PC-3 (cell line): Measurements from ENCODE around the gene KRTDAP. TPM values are rescaled to one million over a fixed set of nuclear protein-coding genes. Genes with fewer than 3 reads are reported as not detected.

ENCODE experiments used
- ATAC-seq: fragments of 200-7000 bp; cut with Tn5 transposase; 2 replicates; pipeline ENCODE4 v1.9.1; 2020; ENCODE audit warnings: mild to moderate bottlenecking, moderate library complexity
- BruUV-seq: library from RNA; stranded (reverse); fragments of 400-500 nt; replicated peaks from 2 replicates; lab custom pipeline; 2021; lab: Mats Ljungman, UMichigan
- CTCF ChIA-PET: fragments of 300-600 bp; sonication (Branson Sonifier 250); formaldehyde crosslinking; loops from one replicate; lab custom pipeline; 2022; ENCODE audit warnings: antibody characterized with exemption; lab: Charles Lee
- POLR2A ChIA-PET: fragments of 300-600 bp; sonication (Branson Sonifier 250); formaldehyde crosslinking; loops from one replicate; lab custom pipeline; 2022; ENCODE audit warnings: antibody characterized with exemption; ENCODE audit not compliant: unreplicated experiment; lab: Charles Lee
- DNase-seq: peaks from one replicate; pipeline ENCODE4 v3.0.0-alpha.2; 2015
- H2AFZ ChIP-seq: fragments of 300-600 bp; sonication (generic); 2 replicates; pipeline ENCODE4 v1.6.0; 2016; ENCODE audit warnings: antibody characterized with exemption, low read length
- H3F3A ChIP-seq: fragments of 300-600 bp; sonication (generic); one replicate; pipeline ENCODE4 v1.6.0; 2017; ENCODE audit warnings: antibody characterized with exemption, low read length, control low read depth, mild to moderate bottlenecking; ENCODE audit not compliant: unreplicated experiment
- H3K27ac ChIP-seq: fragments of 300-600 bp; sonication (generic); 2 replicates; pipeline ENCODE4 v1.5.1; 2016; ENCODE audit warnings: mild to moderate bottlenecking, low read length
- H3K27me3 ChIP-seq: fragments of 300-600 bp; sonication (generic); 2 replicates; pipeline ENCODE4 v1.6.1; 2016; ENCODE audit warnings: low read length, mixed read lengths
- H3K36me3 ChIP-seq: fragments of 300-600 bp; sonication (generic); 2 replicates; pipeline ENCODE4 v1.6.1; 2016; ENCODE audit warnings: low read depth, mixed run types, low read length, mixed read lengths
- H3K4me1 ChIP-seq: fragments of 300-600 bp; sonication (generic); 2 replicates; pipeline ENCODE4 v1.5.1; 2016; ENCODE audit warnings: low read length; ENCODE audit not compliant: insufficient read depth
- H3K4me2 ChIP-seq: fragments of 300-600 bp; sonication (generic); 2 replicates; pipeline ENCODE4 v1.6.0; 2016; ENCODE audit warnings: low read length
- H3K4me3 ChIP-seq: fragments of 300-600 bp; sonication (generic); 2 replicates; pipeline ENCODE4 v1.5.1; 2016; ENCODE audit warnings: mild to moderate bottlenecking, low read length, mixed read lengths
- H3K79me2 ChIP-seq: fragments of 300-600 bp; sonication (generic); 2 replicates; pipeline ENCODE4 v1.6.1; 2017; ENCODE audit warnings: low read length, mixed read lengths
- H3K9ac ChIP-seq: fragments of 300-600 bp; sonication (generic); 2 replicates; pipeline ENCODE4 v1.6.0; 2016; ENCODE audit warnings: mild to moderate bottlenecking, low read length
- H3K9me2 ChIP-seq: fragments of 300-600 bp; sonication (generic); replicated peaks from 2 replicates; pipeline ENCODE4 v1.6.1; 2016; ENCODE audit warnings: mixed run types, low read length, mixed read lengths
- H3K9me3 ChIP-seq: fragments of 300-600 bp; sonication (generic); 2 replicates; pipeline ENCODE4 v1.6.1; 2016; ENCODE audit warnings: low read length, mixed read lengths
- H4K20me1 ChIP-seq: fragments of 300-600 bp; sonication (generic); 2 replicates; pipeline ENCODE4 v1.6.1; 2016; ENCODE audit warnings: low read length, mixed read lengths
- CTCF ChIP-seq: fragments of 300-600 bp; sonication (generic); conservative IDR thresholded peaks from 2 replicates; pipeline ENCODE4 v1.5.1; 2017; ENCODE audit warnings: antibody characterized with exemption, low read depth, mild to moderate bottlenecking, low read length
- EZH2 ChIP-seq: fragments of 300-600 bp; sonication (generic); IDR thresholded peaks from one replicate; pipeline ENCODE4 v1.6.1; 2017; ENCODE audit warnings: antibody characterized with exemption, mild to moderate bottlenecking, low read length; ENCODE audit not compliant: unreplicated experiment
- EZH2phosphoT487 ChIP-seq: fragments of 300-600 bp; sonication (generic); IDR thresholded peaks from 2 replicates; pipeline ENCODE4 v1.6.1; 2018; ENCODE audit warnings: mild to moderate bottlenecking, antibody characterized with exemption, low read length, borderline replicate concordance
- intact Hi-C: fragments of 100-400 bp; cut with micrococcal nuclease; formaldehyde crosslinking; loops from 2 replicates; pipeline ENCODE4 v1.9.0; 2023
- total RNA-seq: library from RNA; depleted of rRNA; stranded (reverse); fragments of >200 nt; gene quantifications from 2 replicates; pipeline ENCODE4 v1.2.3, GENCODE V29; 2014

The KRTDAP gene
- total RNA-seq, 1 experiment from 2014 or later: not detected

- intact Hi-C loops: no loop called here
- DNase-seq: no peak
- H2AFZ ChIP-seq: no peak overlapping the region
- H3K9me3 ChIP-seq: no peaks in the 10 kb centered on the region
- ChIA-PET POLR2A (no interaction called here), CTCF (no interaction called here)
- TF ChIP-seq EZH2 (no peak), EZH2phosphoT487 (no peak), CTCF (no peak)
- no peak for ATAC-seq
- H3K4me3 ChIP-seq: no peak overlapping the region
- no peak overlapping the region for H3K4me2 ChIP-seq
- no peak overlapping the region for H3K9ac ChIP-seq
- BruUV-seq: no TSS peak
- H3K36me3 ChIP-seq: no peaks in the 10 kb centered on the region
- no peak overlapping the region for H3K27ac ChIP-seq
- no peaks in the 10 kb centered on the region for H3F3A ChIP-seq
- peaks cover under 1% of the 10 kb centered on the region; the same call in 1 of the 2 replicates for H3K79me2 ChIP-seq
- no peaks in the 10 kb centered on the region for H4K20me1 ChIP-seq
- no peaks in the 10 kb centered on the region for H3K27me3 ChIP-seq
- no peaks in the 10 kb centered on the region for H3K9me2 ChIP-seq
- no peaks in the 10 kb centered on the region for H3K4me1 ChIP-seq
Observed at GRCh38 chr19:35502751-35503150, 12.5 kb upstream of the KRTDAP start.

GRCh38 chr19:35501684-35502083 is 11.4 kb upstream of the KRTDAP start:
- Histone ChIP-seq H3F3A (no peaks in the 10 kb centered on the region), H3K27me3 (no peaks in the 10 kb centered on the region), H2AFZ (no peak overlapping the region), H3K36me3 (no peaks in the 10 kb centered on the region), H3K4me1 (no peaks in the 10 kb centered on the region), H3K4me3 (no peak overlapping the region), H3K9me3 (no peaks in the 10 kb centered on the region), H3K79me2 (no peaks in the 10 kb centered on the region), H4K20me1 (no peaks in the 10 kb centered on the region), H3K9me2 (no peaks in the 10 kb centered on the region), H3K4me2 (no peak overlapping the region), H3K9ac (no peak overlapping the region), H3K27ac (no peak overlapping the region)
- no peak for TF ChIP-seq CTCF
- no peak for TF ChIP-seq EZH2
- no peak for TF ChIP-seq EZH2phosphoT487
- POLR2A ChIA-PET: no interaction called here
- CTCF ChIA-PET: no interaction called here
- no TSS peak for BruUV-seq
- intact Hi-C loops: no loop called here
- no peak for DNase-seq
- no peak for ATAC-seq

DNA sequence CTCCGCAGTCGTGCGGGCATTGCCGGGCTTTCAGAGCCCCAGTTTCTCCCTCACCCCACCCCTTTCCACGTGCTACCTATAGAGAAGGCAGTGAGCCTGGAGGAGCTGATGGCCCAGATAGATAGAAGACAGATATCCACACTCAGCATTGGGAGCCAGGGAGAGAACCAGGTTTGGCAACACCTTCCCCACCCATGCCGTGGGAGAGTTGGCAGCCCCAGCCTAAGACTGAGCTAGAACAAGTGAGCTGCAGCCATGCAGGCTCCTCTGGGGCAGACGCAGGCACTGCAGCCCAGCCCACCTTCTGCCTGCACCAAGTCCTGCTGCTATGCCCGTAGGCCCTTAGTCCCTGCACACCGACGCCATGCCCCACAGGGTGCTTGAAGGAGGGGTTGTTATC is 10.3 kb upstream of the KRTDAP start:
- no peak overlapping the region for H3K4me2 ChIP-seq
- DNase-seq (no peak), ATAC-seq (no peak)
- H3K9me2 ChIP-seq: no peaks in the 10 kb centered on the region
- no peak for TF ChIP-seq CTCF
- TF ChIP-seq EZH2phosphoT487: no peak
- no peak for TF ChIP-seq EZH2
- H2AFZ ChIP-seq: no peak overlapping the region
- intact Hi-C loops: no loop called here
- H3K9ac ChIP-seq: no peak overlapping the region
- no peaks in the 10 kb centered on the region for H3K27me3 ChIP-seq
- ChIA-PET CTCF (no interaction called here), POLR2A (no interaction called here)
- H3K36me3 ChIP-seq: no peaks in the 10 kb centered on the region
- H3F3A ChIP-seq: no peaks in the 10 kb centered on the region
- no peaks in the 10 kb centered on the region for H3K79me2 ChIP-seq
- H3K4me3 ChIP-seq: no peak overlapping the region
- H4K20me1 ChIP-seq: no peaks in the 10 kb centered on the region
- BruUV-seq: no TSS peak
- H3K9me3 ChIP-seq: no peaks in the 10 kb centered on the region
- no peak overlapping the region for H3K27ac ChIP-seq
- H3K4me1 ChIP-seq: no peaks in the 10 kb centered on the region
